Thymus (tissue), 11 donors: ENCODE data around the gene BOLL. TPM values are rescaled to one million over a fixed set of nuclear protein-coding genes. Genes with fewer than 3 reads are reported as not detected.

Experiments
- DNase-seq, 9 donors: peaks; one replicate each; pipeline ENCODE4 v3.0.0-alpha.2; 2013; ENCODE audit warnings: low spot score in 9 of 9, low read depth in 6 of 9, missing footprints in 1 of 9
- H3K27ac ChIP-seq, 2 donors: one replicate each; pipeline ENCODE4 v1.5.1; 2013; ENCODE audit warnings: control low read depth in 1 of 2, low read depth in 1 of 2, low read length in 1 of 2, mild to moderate bottlenecking in 1 of 2, moderate library complexity in 1 of 2
- H3K27me3 ChIP-seq, 2 donors: one replicate each; pipeline ENCODE4 v1.5.1; 2013; ENCODE audit warnings: low read length in 1 of 2; ENCODE audit not compliant: control insufficient read depth in 2 of 2, insufficient read depth in 1 of 2
- H3K36me3 ChIP-seq, 2 donors: one replicate each; pipeline ENCODE4 v1.5.1; 2013; ENCODE audit warnings: low read length in 1 of 2, mild to moderate bottlenecking in 1 of 2, moderate library complexity in 1 of 2; ENCODE audit not compliant: control insufficient read depth in 2 of 2, insufficient read depth in 2 of 2
- H3K4me1 ChIP-seq, 2 donors: one replicate each; pipeline ENCODE4 v1.5.1; 2013; ENCODE audit warnings: low read length in 2 of 2; ENCODE audit not compliant: control insufficient read depth in 2 of 2, insufficient read depth in 2 of 2
- H3K4me3 ChIP-seq, 2 donors: one replicate each; pipeline ENCODE4 v1.5.1; 2013; ENCODE audit warnings: low read length in 2 of 2, control low read depth in 1 of 2, mild to moderate bottlenecking in 1 of 2
- H3K9me3 ChIP-seq, 2 donors: one replicate each; pipeline ENCODE4 v1.5.1; 2013; ENCODE audit warnings: low read length in 1 of 2, mild to moderate bottlenecking in 1 of 2; ENCODE audit not compliant: control insufficient read depth in 2 of 2, insufficient read depth in 1 of 2
- WGBS: extraction: QIAGEN DNeasy Blood & Tissue Kit; methylation state at CpG from one replicate; pipeline ENCODE4 v1.1.7; 2013; 5-methylcytosine and 5-hydroxymethylcytosine counted together
- polyA plus RNA-seq: library from polyadenylated mRNA; stranded (reverse); fragments of 200-250 nt; gene quantifications from one replicate; pipeline ENCODE4 v1.2.3, GENCODE V29; 2013
- total RNA-seq: library from RNA; stranded (reverse); fragments of 120-200 nt; gene quantifications from one replicate; pipeline ENCODE4 v1.2.4, GENCODE V29; 2013
- donor health status: healthy.

Gene BOLL
- total and polyA plus RNA-seq, 2 donors, result 0.05 TPM; not detected in 1

GRCh38 chr2:197813093-197813787 lies 28.1 kb upstream of the BOLL start:
- peaks cover 17 to 19% of the 10 kb centered on the region in 2 donors for H3K4me1 ChIP-seq
- DNase-seq, result peak in 1 of 9 donors; percentile 32
- no peaks in the 10 kb centered on the region for H3K27me3 ChIP-seq
- no peak overlapping the region for H3K4me3 ChIP-seq
- no peak overlapping the region for H3K27ac ChIP-seq
- H3K36me3 ChIP-seq, result peaks cover 0 to 8% of the 10 kb centered on the region in 2 donors
- 70% methylated on average over 3 of the region's 3 CpGs for WGBS
- no peaks in the 10 kb centered on the region for H3K9me3 ChIP-seq

GRCh38 chr2:197810491-197810890 lies 25.4 kb upstream of the BOLL start:
- H3K9me3 ChIP-seq, result no peaks in the 10 kb centered on the region
- DNase-seq, result no peak
- WGBS, result 95% methylated on average over 3 of the region's 3 CpGs

GRCh38 chr2:197810016-197810415 lies 24.9 kb upstream of the BOLL start:
- H3K9me3 ChIP-seq, result no peaks in the 10 kb centered on the region
- 77% methylated on average over 3 of the region's 3 CpGs for WGBS
- H3K27ac ChIP-seq, result no peak overlapping the region
- peak in 3 of 9 donors; percentile 15 to 69 (median 40) for DNase-seq
- peaks cover 0 to 3% of the 10 kb centered on the region in 2 donors for H3K36me3 ChIP-seq
- H3K27me3 ChIP-seq, result peaks cover 0 to 8% of the 10 kb centered on the region in 2 donors
- H3K4me3 ChIP-seq, result peak overlapping the region in 1 of 2 donors; percentile 1
- peaks cover 15 to 24% of the 10 kb centered on the region in 2 donors for H3K4me1 ChIP-seq

More at GRCh38 chr2:197810491-197810890, 25.4 kb upstream of the BOLL start:
- Histone ChIP-seq H3K4me1 (peaks cover 15 to 24% of the 10 kb centered on the region in 2 donors), H3K36me3 (peaks cover 0 to 3% of the 10 kb centered on the region in 2 donors), H3K27ac (no peak overlapping the region), H3K4me3 (no peak overlapping the region), H3K27me3 (peaks cover 0 to 4% of the 10 kb centered on the region in 2 donors)

- H3K9me3 ChIP-seq, result no peaks in the 10 kb centered on the region
- H3K4me3 ChIP-seq, result peak overlapping the region; percentile 4 to 34
- peak in 3 of 9 donors; percentile 26 to 61 (median 31) for DNase-seq
- H3K4me1 ChIP-seq, result peaks cover 15 to 26% of the 10 kb centered on the region in 2 donors
- H3K27me3 ChIP-seq, result peaks cover 0 to 8% of the 10 kb centered on the region in 2 donors
- H3K27ac ChIP-seq, result peak overlapping the region; percentile 59 to 61
- 71% methylated on average over 5 of the region's 5 CpGs for WGBS
- H3K36me3 ChIP-seq, result peaks cover 0 to 3% of the 10 kb centered on the region in 2 donors
These were observed 23.9 kb upstream of the BOLL start for GRCh38 chr2:197809064-197809463.

- 46% methylated on average over 11 of the region's 11 CpGs for WGBS
- Histone ChIP-seq H3K4me3 (peak overlapping the region; percentile 93 to 94), H3K9me3 (no peaks in the 10 kb centered on the region), H3K4me1 (peaks cover 21 to 32% of the 10 kb centered on the region in 2 donors), H3K27me3 (peaks cover 0 to 11% of the 10 kb centered on the region in 2 donors), H3K36me3 (no peaks in the 10 kb centered on the region), H3K27ac (peak overlapping the region in 1 of 2 donors; percentile 73)
- peak in 2 of 9 donors; percentile 30 to 34 for DNase-seq
These were observed 20.9 kb upstream of the BOLL start for GRCh38 chr2:197805715-197806633.

GRCh38 chr2:197804758-197805714 lies 19.9 kb upstream of the BOLL start:
- no peaks in the 10 kb centered on the region for H3K36me3 ChIP-seq
- no peaks in the 10 kb centered on the region for H3K9me3 ChIP-seq
- peaks cover 21 to 28% of the 10 kb centered on the region in 2 donors for H3K4me1 ChIP-seq
- WGBS, result under 1% methylated on average over 92 of the region's 92 CpGs
- peak overlapping the region; percentile 93 to 94 for H3K4me3 ChIP-seq
- H3K27ac ChIP-seq, result peak overlapping the region; percentile 73 to 81
- peak in 5 of 9 donors; percentile 37 to 69 (median 52) for DNase-seq
- peaks cover 0 to 14% of the 10 kb centered on the region in 2 donors for H3K27me3 ChIP-seq

GRCh38 chr2:197804049-197804757 lies 19.1 kb upstream of the BOLL start, which contains the start of gene PLCL1:
Gene PLCL1, plus strand, starts transcription at chr2:197804593.
- Histone ChIP-seq H3K9me3 (no peaks in the 10 kb centered on the region), H3K4me1 (peaks cover 12 to 19% of the 10 kb centered on the region in 2 donors), H3K27me3 (peaks cover 0 to 20% of the 10 kb centered on the region in 2 donors), H3K27ac (peak within 1 kb of the TSS; percentile 73 to 81), H3K4me3 (peak within 1 kb of the TSS; percentile 93 to 94), H3K36me3 (no peaks in the 10 kb centered on the region)
- 1% methylated on average over 50 of the region's 50 CpGs for WGBS
- peak in 7 of 9 donors; percentile 78 to 96 (median 92) for DNase-seq

GRCh38 chr2:197803033-197803444 lies 17.9 kb upstream of the BOLL start:
- Histone ChIP-seq H3K27ac (no peak overlapping the region), H3K27me3 (peaks cover 0 to 26% of the 10 kb centered on the region in 2 donors), H3K4me3 (no peak overlapping the region), H3K4me1 (peaks cover 6 to 13% of the 10 kb centered on the region in 2 donors), H3K9me3 (no peaks in the 10 kb centered on the region), H3K36me3 (no peaks in the 10 kb centered on the region)
- DNase-seq, result peak in 5 of 9 donors; percentile 69 to 88 (median 74)
- WGBS, result 37% methylated on average over 2 of the region's 2 CpGs
